ENCODE results near the gene KLHL13.
A peak's percentile ranks its signal among the peaks of the same experiment; 100 is the strongest.
"Not testable (repeated sequence)": the region's sequence is repeated elsewhere in the genome, so short reads cannot be mapped to it uniquely, and the experiment has no call there.

KLHL13 gene, protein sequence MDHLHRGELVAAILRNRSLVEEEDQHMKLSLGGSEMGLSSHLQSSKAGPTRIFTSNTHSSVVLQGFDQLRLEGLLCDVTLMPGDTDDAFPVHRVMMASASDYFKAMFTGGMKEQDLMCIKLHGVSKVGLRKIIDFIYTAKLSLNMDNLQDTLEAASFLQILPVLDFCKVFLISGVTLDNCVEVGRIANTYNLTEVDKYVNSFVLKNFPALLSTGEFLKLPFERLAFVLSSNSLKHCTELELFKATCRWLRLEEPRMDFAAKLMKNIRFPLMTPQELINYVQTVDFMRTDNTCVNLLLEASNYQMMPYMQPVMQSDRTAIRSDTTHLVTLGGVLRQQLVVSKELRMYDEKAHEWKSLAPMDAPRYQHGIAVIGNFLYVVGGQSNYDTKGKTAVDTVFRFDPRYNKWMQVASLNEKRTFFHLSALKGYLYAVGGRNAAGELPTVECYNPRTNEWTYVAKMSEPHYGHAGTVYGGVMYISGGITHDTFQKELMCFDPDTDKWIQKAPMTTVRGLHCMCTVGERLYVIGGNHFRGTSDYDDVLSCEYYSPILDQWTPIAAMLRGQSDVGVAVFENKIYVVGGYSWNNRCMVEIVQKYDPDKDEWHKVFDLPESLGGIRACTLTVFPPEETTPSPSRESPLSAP

GRCh38 chrX:118116713-118117550 lies at the start of gene KLHL13:
Gene KLHL13, minus strand, starts transcription at chrX:118116810. Its CDS starts 88,337 bp downstream, at chrX:118028473.
- peak; percentile 48 for DNase-seq

GRCh38 chrX:118164138-118164537 lies 47.5 kb upstream of the KLHL13 start:
- DNase-seq: no peak

GRCh38 chrX:118156953-118157608 lies 40.5 kb upstream of the KLHL13 start:
- DNase-seq: no peak

GRCh38 chrX:118156254-118156952 lies 39.8 kb upstream of the KLHL13 start:
- DNase-seq: no peak

DNA sequence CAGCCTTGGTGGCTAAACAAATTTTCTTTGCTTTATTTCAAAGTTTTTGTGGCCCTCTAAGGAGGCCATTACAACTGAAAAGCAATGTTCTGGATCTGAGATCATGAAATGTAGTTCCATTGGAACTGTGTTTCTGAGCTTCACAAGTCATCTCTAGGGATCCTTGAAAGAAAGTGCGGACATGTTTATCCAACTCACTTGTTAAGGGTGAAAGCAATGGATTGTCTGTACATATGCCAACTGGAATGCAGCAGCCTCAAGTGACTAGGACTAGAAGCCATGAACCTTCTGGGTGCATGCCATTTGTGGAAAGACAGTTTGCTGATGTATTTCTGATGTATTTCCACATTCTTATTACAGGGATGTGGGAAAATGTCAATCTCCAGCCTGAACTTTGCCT lies 36.7 kb upstream of the KLHL13 start:
- no peak for DNase-seq

DNA sequence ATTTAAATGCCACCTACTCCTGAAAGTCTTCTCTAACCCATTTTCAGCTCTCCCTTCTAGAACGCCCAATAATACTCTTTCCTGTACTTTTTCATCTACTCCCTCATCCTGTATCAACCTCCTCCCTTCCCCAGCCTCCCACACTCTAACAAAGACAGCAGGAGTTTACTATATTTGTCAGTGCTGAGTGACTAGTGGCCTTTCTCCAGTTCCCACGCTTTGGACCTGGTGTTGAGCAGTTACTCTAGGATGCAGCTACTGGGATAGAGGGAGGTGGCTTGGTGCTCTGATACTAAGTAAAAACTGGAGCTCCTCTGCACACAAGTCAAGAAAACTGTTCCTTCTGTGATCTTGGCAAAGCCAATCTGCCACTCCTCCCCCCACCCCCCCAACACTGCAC lies 36.1 kb upstream of the KLHL13 start:
- DNase-seq: no peak

- DNase-seq: no peak
Measured at GRCh38 chrX:118148737-118149136, 32.1 kb upstream of the KLHL13 start.

DNA sequence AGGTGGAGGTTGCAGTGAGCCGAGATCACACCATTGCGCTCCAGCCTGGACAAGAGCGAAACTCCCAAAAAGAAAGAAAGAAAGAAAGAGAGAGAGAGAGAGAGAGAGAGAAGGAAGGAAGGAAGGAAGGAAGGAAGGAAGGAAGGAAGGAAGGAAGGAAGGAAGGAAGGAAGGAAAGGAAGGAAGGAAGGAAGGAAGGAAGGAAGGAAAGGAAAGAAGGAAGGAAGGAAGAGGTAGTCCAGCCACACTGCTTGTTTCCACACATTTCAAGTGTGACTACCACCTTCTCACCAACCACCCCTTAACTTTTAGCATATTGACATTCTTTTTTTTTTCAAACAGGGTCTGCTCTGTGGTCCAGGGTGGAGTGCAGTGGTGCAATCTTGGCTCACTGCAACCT lies 31.2 kb upstream of the KLHL13 start:
- not testable (repeated sequence) for DNase-seq

- DNase-seq: no peak
Measured at GRCh38 chrX:118143578-118143977, 27.0 kb upstream of the KLHL13 start.

DNA sequence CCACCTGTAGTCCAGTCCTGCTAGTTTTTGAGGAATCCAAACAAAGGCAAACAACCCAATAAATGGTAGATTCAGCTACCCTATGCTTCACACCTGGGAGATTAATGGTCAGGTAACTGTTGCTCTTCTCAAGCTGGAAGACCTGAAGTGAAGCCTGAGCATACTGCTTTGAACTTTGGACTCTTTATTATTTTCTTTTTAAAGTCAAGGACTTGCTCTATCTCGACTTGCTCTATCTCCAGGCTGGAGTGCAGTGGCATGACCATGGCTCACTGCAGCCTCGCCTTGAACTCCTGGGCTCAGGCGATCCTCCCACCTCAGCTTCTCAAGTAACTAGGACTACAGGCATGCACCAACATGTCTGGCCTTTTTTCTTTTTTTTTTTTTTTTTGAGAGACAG lies 14.7 kb upstream of the KLHL13 start:
- DNase-seq: no peak

DNA sequence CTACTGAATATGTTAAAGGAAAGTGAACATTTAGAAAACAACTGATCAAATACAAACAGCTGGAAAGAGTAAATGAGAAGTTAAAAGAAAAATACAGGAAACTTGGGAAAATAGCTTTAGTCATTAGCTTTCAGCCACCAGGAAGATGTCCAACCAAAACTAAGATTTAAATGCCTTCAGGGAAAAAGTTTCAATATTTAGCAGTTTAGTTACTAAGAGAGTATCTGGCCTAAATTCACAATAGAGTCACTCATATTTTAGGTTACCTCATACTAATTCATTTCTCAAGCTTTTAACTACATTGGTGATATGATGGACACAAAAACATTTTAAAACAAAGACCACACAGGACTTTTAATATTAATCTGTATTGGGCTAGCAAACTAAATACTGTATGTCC lies 13.1 kb upstream of the KLHL13 start:
- no peak for DNase-seq

GRCh38 chrX:118128724-118129123 lies 12.1 kb upstream of the KLHL13 start:
- DNase-seq: no peak

- no peak for DNase-seq
Measured at GRCh38 chrX:118126286-118126685, 9.7 kb upstream of the KLHL13 start.

- DNase-seq: not testable (repeated sequence)
Measured at GRCh38 chrX:118124243-118124642, 7.6 kb upstream of the KLHL13 start.

GRCh38 chrX:118117741-118118140 lies 1.1 kb upstream of the KLHL13 start:
- no peak for DNase-seq

- no peak for DNase-seq
Measured at GRCh38 chrX:118115953-118116712, 477 bp downstream of the KLHL13 start.

DNA sequence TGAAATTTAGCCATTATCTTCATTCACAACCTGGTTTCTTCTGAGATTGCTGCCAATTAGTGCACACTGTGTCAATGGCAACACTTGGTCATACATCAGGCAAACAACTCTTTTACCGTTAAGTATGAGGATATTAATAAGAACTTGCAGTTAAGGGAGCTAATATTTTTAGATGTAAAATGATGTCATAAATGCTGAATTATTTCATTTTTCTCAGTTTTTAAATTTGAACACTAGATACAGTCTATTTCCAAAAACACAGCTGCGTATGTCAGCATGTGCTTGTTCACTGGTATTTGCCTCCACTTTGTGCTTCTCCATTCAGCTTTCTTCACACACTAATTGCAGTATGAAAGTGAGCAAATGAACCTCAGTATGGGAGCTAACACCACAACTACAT lies 1.6 kb downstream of the KLHL13 start:
- DNase-seq: no peak

DNA sequence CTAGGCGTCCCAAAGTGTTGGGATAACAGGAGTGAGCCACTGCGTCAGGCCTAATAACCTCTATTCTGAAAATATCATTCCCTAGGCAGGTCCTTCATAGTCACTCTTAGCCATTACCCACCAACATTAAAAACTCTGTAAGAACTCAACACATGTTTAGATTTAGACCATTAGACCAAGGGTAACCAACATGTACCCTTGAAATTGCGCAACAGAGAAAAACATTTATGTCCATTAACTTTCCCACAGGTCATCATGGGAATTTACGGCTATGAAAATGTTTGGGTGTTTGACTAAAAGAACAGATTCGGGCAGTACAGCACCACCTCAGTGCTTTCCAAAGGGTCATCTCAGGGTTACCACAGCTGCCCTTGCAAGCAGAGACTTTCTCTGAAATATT lies 7.5 kb downstream of the KLHL13 start:
- DNase-seq: no peak

GRCh38 chrX:118108304-118108703 lies 8.3 kb downstream of the KLHL13 start:
- no peak for DNase-seq

DNA sequence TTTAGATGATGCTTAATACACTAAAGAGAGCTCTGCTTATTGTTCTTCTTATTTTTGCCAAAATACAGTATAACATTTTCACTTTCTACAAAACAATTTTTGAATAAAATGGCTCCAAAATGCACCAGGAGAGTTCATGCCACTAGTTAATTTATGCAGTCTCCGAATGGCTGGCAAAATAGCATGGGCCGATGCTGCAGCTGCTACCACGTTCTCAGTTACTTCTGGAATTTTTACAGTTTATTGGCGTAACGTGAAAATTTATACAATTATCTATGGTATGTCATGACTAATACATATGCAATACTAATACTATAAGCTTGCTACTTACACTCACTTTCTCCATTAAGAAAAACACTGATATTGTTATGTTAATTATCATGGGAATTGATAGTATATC lies 16.5 kb downstream of the KLHL13 start:
- no peak for DNase-seq

GRCh38 chrX:118088084-118088483 lies 28.5 kb downstream of the KLHL13 start:
- DNase-seq: no peak

DNA sequence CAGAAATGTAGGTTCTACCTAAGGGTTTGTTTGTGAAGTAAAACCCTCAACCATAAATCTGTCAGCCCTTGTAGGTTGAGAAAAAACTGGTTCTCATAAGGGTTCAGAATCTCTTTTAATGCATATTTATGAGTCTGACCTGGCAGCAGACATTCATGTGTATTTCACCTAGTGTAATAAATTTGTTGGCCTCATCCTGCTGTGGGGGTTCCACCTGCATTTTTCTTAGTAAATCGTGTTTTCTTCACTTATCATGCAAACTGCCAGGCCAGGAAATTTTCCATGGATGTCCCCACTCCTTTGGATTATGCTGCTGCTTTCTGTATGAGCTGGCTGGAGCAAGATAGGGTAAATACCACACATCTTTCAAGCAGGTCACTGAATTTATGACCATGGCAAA lies 42.4 kb downstream of the KLHL13 start:
- DNase-seq: no peak
